HL-60 (cell line): Measurements from ENCODE around the gene SPINK2.

ENCODE experiments used
- DNase-seq, 2 experiments: peaks; one replicate each; pipeline ENCODE4 v3.0.0-alpha.2; 2010 to 2020; ENCODE audit warnings: low read depth in 1 of 2, low spot score in 1 of 2
- H3K27ac ChIP-seq: fragments of 250-450 bp; sonication (Bioruptor Pico); replicated peaks from 2 replicates; pipeline ENCODE4 v1.5.1; 2020; ENCODE audit warnings: mild to moderate bottlenecking, moderate library complexity
- H3K27me3 ChIP-seq: fragments of 250-450 bp; sonication (Bioruptor Pico); 2 replicates; pipeline ENCODE4 v1.5.1; 2021; ENCODE audit warnings: mild to moderate bottlenecking, moderate library complexity; ENCODE audit not compliant: insufficient read depth, poor library complexity, severe bottlenecking
- H3K4me3 ChIP-seq: replicated peaks from 2 replicates; pipeline ENCODE4 v1.5.1; 2011; ENCODE audit warnings: mild to moderate bottlenecking, control low read depth, low read length; ENCODE audit not compliant: insufficient read depth
- CTCF ChIP-seq: IDR thresholded peaks from one replicate; pipeline ENCODE4 v1.5.1; 2011; ENCODE audit warnings: low read length, control low read depth, inconsistent platforms; ENCODE audit not compliant: insufficient read depth
- GABPA ChIP-seq: IDR thresholded peaks from 2 replicates; pipeline ENCODE4 v1.6.1; 2012; ENCODE audit warnings: low read depth
- POLR2AphosphoS5 ChIP-seq: IDR thresholded peaks from 2 replicates; pipeline ENCODE4 v1.6.1; 2012; ENCODE audit warnings: low read depth
- REST ChIP-seq: IDR thresholded peaks from 2 replicates; pipeline ENCODE4 v1.6.1; 2012; ENCODE audit warnings: low read depth; ENCODE audit not compliant: insufficient replicate concordance
- SPI1 ChIP-seq: IDR thresholded peaks from 2 replicates; pipeline ENCODE4 v1.6.1; 2012; ENCODE audit warnings: low read depth, mild to moderate bottlenecking, borderline replicate concordance
- long read RNA-seq: library from polyadenylated mRNA; unstranded; transcript quantifications from one replicate; pipeline ENCODE4 v2.0.0, GENCODE V29; 2020

SPINK2 gene
- long read RNA-seq = 0 reads

GRCh38 chr4:56821381-56822243 is at the start of gene SPINK2:
Gene SPINK2, minus strand, starts transcription at chr4:56821701. Its CDS starts 39 bp downstream, at chr4:56821662.
- DNase-seq = no peak

GRCh38 chr4:56870946-56871345 is 49.4 kb upstream of the SPINK2 start:
- Histone ChIP-seq H3K27ac (no peak overlapping the region), H3K4me3 (no peak overlapping the region)

More at GRCh38 chr4:56821381-56822243, at the start of gene SPINK2:
- TF ChIP-seq GABPA (no peak), CTCF (no peak), SPI1 (no peak), POLR2AphosphoS5 (no peak), REST (no peak)
- Histone ChIP-seq H3K27ac (no peak within 1 kb of the TSS), H3K4me3 (peak within 1 kb of the TSS; percentile 49), H3K27me3 (no peaks in the 10 kb centered on the region)

More at GRCh38 chr4:56870946-56871345, 49.4 kb upstream of the SPINK2 start:
- TF ChIP-seq SPI1 (no peak), REST (no peak), CTCF (no peak), POLR2AphosphoS5 (no peak)
- DNase-seq = no peak
- H3K27me3 ChIP-seq = no peaks in the 10 kb centered on the region
